HL-60 (cell line): ENCODE measurements around the gene MAPRE2.

Source experiments
- DNase-seq, 2 experiments: peaks; one replicate each; pipeline ENCODE4 v3.0.0-alpha.2; 2010 to 2020; ENCODE audit warnings: low read depth in 1 of 2, low spot score in 1 of 2
- H3K27ac ChIP-seq: fragments of 250-450 bp; sonication (Bioruptor Pico); replicated peaks from 2 replicates; pipeline ENCODE4 v1.5.1; 2020; ENCODE audit warnings: mild to moderate bottlenecking, moderate library complexity
- H3K27me3 ChIP-seq: fragments of 250-450 bp; sonication (Bioruptor Pico); 2 replicates; pipeline ENCODE4 v1.5.1; 2021; ENCODE audit warnings: mild to moderate bottlenecking, moderate library complexity; ENCODE audit not compliant: insufficient read depth, poor library complexity, severe bottlenecking
- H3K4me3 ChIP-seq: replicated peaks from 2 replicates; pipeline ENCODE4 v1.5.1; 2011; ENCODE audit warnings: mild to moderate bottlenecking, control low read depth, low read length; ENCODE audit not compliant: insufficient read depth
- GABPA ChIP-seq: IDR thresholded peaks from 2 replicates; pipeline ENCODE4 v1.6.1; 2012; ENCODE audit warnings: low read depth
- POLR2AphosphoS5 ChIP-seq: IDR thresholded peaks from 2 replicates; pipeline ENCODE4 v1.6.1; 2012; ENCODE audit warnings: low read depth
- SPI1 ChIP-seq: IDR thresholded peaks from 2 replicates; pipeline ENCODE4 v1.6.1; 2012; ENCODE audit warnings: low read depth, mild to moderate bottlenecking, borderline replicate concordance
- TF ChIP-seq, protein P1 (sequence below): IDR thresholded peaks from 2 replicates; pipeline ENCODE4 v1.6.1; 2012; ENCODE audit warnings: low read depth; ENCODE audit not compliant: insufficient replicate concordance
- TF ChIP-seq, protein P2 (sequence below): IDR thresholded peaks from one replicate; pipeline ENCODE4 v1.5.1; 2011; ENCODE audit warnings: low read length, control low read depth, inconsistent platforms; ENCODE audit not compliant: insufficient read depth

The MAPRE2 gene

DNA sequence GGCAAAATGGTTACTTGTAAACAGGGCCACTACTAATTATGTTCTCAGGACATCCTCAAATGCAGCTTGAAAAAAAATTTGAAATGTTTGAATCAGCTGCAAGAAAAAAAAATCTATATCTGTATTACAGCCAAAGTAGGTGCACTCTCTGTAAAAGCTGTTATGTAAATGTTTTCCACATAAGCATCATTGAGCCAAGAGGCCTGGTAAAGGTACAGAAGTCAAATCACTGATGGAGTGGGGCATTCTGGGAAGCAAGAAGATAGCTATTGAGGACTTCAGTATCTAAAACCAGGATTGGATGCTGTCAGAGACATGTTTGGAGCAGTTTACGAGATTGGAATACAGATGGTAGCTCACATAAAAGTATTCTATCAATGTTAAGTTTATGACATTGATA, 80.3 kb downstream of the MAPRE2 start:
- no peak for TF ChIP-seq SPI1
- TF ChIP-seq POLR2AphosphoS5, result no peak
- TF ChIP-seq GABPA, result no peak
- TF ChIP-seq, protein P1, sequence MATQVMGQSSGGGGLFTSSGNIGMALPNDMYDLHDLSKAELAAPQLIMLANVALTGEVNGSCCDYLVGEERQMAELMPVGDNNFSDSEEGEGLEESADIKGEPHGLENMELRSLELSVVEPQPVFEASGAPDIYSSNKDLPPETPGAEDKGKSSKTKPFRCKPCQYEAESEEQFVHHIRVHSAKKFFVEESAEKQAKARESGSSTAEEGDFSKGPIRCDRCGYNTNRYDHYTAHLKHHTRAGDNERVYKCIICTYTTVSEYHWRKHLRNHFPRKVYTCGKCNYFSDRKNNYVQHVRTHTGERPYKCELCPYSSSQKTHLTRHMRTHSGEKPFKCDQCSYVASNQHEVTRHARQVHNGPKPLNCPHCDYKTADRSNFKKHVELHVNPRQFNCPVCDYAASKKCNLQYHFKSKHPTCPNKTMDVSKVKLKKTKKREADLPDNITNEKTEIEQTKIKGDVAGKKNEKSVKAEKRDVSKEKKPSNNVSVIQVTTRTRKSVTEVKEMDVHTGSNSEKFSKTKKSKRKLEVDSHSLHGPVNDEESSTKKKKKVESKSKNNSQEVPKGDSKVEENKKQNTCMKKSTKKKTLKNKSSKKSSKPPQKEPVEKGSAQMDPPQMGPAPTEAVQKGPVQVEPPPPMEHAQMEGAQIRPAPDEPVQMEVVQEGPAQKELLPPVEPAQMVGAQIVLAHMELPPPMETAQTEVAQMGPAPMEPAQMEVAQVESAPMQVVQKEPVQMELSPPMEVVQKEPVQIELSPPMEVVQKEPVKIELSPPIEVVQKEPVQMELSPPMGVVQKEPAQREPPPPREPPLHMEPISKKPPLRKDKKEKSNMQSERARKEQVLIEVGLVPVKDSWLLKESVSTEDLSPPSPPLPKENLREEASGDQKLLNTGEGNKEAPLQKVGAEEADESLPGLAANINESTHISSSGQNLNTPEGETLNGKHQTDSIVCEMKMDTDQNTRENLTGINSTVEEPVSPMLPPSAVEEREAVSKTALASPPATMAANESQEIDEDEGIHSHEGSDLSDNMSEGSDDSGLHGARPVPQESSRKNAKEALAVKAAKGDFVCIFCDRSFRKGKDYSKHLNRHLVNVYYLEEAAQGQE, result no peak
- TF ChIP-seq, protein P2, sequence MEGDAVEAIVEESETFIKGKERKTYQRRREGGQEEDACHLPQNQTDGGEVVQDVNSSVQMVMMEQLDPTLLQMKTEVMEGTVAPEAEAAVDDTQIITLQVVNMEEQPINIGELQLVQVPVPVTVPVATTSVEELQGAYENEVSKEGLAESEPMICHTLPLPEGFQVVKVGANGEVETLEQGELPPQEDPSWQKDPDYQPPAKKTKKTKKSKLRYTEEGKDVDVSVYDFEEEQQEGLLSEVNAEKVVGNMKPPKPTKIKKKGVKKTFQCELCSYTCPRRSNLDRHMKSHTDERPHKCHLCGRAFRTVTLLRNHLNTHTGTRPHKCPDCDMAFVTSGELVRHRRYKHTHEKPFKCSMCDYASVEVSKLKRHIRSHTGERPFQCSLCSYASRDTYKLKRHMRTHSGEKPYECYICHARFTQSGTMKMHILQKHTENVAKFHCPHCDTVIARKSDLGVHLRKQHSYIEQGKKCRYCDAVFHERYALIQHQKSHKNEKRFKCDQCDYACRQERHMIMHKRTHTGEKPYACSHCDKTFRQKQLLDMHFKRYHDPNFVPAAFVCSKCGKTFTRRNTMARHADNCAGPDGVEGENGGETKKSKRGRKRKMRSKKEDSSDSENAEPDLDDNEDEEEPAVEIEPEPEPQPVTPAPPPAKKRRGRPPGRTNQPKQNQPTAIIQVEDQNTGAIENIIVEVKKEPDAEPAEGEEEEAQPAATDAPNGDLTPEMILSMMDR, result no peak
- no peaks in the 10 kb centered on the region for H3K27me3 ChIP-seq
- no peak overlapping the region for H3K27ac ChIP-seq
- DNase-seq, result no peak
- no peak overlapping the region for H3K4me3 ChIP-seq

DNA sequence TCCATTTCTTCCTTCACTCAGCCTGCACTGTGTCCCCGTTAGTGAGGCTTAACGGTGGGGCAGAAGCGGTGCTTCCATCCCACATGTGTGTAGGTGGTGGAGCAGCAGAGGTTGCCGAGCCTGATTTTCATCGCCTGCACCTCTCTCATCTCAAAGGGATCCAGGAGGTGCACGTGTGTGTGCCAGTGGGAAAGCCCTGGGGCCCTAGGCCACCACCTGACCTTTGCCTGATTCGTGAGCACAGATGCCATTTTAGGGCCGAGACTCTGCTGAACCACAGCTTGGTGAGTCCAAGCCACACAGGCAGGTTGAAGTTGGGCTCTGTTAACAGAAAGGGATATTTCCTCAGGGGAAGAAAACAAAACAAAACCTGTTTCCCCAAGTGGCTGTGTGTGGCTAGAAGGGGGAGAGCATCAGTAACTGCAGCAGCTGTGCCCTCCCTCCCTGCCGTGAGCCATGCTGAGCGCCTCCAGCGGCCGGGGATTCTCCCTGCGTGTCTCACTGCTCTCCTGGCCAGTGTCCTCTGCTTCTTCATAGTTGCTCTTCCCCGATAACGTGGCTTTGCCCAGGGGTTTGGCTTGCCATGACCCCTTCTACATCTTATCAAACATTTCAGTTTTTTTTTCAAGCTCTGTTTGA, 81.5 kb downstream of the MAPRE2 start:
- Histone ChIP-seq H3K27ac (no peak overlapping the region), H3K4me3 (no peak overlapping the region), H3K27me3 (no peaks in the 10 kb centered on the region)
- no peak for TF ChIP-seq SPI1
- DNase-seq, result no peak

DNA sequence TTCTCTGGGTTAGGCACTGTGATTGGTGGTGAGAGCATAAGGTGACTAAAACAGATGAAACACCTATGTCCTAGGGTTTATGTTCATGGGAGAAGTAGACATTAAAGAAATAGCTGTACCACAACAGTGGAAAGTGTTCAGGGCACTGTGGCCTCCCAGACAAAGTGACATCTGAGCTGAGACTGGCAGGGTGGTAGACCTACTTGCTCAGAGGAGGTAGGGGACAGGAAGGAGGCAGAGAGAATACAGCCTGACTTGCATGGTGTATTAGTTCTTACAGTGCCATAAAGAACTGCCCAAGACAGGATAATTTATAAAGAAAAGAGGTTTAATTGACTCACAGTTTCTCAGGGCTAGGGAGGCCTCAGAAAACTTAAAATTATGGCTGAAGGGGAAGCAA, 82.6 kb downstream of the MAPRE2 start:
- DNase-seq, result no peak
- H3K4me3 ChIP-seq, result no peak overlapping the region
- TF ChIP-seq SPI1, result no peak
- TF ChIP-seq, protein P1, result no peak
- no peak for TF ChIP-seq GABPA

DNA sequence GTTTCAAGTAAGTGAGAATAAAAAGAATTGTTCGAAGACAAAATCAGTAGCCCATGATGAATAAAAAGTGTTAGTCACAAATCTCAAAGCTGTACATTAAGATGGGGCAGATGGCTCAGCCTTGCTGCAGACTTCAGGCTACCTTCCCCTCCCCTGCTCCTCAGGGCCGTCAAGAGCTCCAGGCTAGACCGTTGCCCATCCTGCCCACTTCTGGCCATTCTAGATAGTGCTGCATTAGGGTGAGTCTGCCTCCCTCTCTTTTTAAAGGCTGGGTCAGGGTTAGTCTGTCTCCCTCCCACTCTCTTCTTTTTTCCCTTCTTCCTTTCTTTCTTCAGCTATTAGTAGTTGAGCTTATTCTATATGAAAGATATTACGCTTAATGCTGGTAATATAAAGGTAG, 86.0 kb downstream of the MAPRE2 start:
- DNase-seq, result no peak
- TF ChIP-seq, protein P2, result no peak
- TF ChIP-seq GABPA (no peak), POLR2AphosphoS5 (no peak), SPI1 (no peak)
- TF ChIP-seq, protein P1, result no peak
- Histone ChIP-seq H3K4me3 (no peak overlapping the region), H3K27me3 (no peaks in the 10 kb centered on the region), H3K27ac (no peak overlapping the region)

More for the DNA sequence above, 82.6 kb downstream of the MAPRE2 start:
- no peaks in the 10 kb centered on the region for H3K27me3 ChIP-seq
- H3K27ac ChIP-seq, result no peak overlapping the region
